GM19395 (cell line): ENCODE results near the gene PFKL.
A peak's percentile ranks its signal among the peaks of the same experiment; 100 is the strongest.
"Not testable (repeated sequence)": the region's sequence is repeated elsewhere in the genome, so short reads cannot be mapped to it uniquely, and the experiment has no call there.

Source experiments
- ATAC-seq: cut with Tn5 transposase; IDR thresholded peaks from one replicate; pipeline ENCODE4 v1.9.1; 2021; ENCODE audit warnings: mild to moderate bottlenecking, moderate library complexity; ENCODE audit not compliant: unreplicated experiment

Gene PFKL

DNA sequence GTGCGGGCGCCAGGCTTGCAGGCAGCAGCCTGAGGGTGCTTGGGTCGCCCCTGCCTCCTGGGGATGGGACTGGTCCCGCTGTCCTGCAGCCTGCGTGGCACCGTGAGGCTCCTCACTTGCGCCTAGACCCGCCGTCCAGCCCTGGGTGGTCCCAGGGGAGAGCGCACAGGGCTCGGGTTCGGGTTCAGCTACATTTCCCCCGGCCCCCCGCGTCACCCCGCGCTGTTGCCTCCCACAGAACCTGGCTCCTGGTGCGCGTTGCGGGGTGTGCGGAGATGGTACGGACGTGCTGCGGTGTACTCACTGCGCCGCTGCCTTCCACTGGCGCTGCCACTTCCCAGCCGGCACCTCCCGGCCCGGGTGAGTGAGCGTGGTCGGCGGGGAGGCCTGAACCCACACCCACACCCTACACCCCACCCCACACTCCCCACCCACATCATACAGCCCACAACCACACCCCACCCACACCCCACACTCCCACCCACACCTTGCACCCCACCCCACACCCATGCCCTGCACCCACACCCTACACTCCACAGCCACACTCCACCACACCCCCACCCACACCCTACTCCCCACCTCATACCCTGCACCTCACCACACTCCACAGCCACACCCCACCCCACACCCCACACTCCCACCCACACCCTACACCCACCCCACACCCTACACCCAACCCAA is 6.2 kb upstream of the PFKL start:
- no peak for ATAC-seq

DNA sequence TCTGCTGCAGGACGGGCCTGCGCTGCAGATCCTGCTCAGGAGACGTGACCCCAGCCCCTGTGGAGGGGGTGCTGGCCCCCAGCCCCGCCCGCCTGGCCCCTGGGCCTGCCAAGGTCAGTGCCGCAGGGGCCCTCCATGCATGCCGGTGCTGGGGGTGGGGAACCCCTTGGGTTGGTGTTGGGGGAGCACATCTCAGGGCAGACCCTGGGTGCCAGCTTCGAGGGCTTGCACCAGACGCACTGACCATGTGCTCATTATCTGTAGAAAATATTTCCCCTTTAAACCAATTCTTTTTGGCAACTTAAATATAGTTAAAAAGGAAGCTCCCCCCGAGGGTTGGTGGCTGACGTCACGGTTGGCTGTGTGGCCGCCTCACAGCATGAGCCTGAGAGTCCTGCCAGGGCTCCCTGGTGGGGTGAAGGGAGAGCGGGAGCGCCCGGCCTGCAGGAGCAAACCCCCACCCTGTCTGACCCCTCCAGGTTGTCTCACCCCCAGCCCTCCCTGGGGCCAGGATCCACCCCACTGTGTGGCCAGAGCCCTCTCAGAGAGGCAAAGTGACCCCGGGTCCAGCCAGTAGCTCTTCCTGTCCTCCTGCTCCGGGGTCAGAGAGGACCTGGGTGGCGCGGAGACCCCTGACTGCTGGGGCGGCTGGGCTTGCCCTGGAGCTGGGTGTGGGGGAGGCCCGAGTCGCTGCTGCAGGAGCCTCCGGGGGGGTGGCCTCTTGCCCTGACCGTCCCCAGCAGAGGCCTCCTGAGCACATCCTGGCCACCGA is 5.3 kb upstream of the PFKL start:
- no peak for ATAC-seq

DNA sequence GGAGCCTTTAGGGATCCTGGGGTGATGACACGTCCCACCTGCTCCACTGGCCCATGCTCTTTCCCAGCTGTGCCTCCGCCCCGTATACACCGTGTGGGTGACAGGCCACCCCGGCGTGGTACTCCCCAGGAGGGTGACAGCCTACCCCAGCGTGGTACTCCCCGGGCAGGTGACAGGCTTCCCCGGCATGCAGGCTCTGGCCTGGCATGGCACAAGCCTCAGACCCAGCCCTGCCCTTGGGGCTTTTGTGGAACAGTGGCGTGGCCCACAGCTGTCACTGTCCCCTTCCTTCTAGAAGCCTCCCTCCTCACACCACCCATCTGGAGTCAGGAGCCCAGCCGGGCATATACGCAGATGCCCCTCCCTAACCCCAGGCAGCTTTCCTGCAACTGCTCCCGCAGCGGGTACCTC is 4.7 kb upstream of the PFKL start:
- ATAC-seq: no peak

DNA sequence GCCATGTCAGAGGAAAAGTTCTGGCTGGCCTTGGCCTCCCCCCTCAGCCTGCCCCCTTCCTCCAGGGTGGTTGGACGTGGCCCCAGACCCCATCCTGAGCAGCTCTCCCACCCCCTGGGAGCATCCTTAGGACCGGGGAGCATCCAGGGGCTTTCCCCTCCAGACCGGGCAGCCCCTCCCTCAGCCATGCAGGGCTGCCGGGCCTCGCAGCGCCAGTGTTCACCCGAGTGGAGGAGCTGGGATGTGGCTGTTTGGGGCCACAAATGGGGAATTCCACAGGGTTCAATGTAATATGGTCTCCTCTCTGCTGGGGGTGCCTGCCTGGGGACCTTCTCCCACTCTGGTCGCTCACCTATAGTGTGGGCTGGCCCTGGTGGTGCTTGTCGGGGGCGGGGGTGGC is 4.2 kb upstream of the PFKL start:
- ATAC-seq: no peak

DNA sequence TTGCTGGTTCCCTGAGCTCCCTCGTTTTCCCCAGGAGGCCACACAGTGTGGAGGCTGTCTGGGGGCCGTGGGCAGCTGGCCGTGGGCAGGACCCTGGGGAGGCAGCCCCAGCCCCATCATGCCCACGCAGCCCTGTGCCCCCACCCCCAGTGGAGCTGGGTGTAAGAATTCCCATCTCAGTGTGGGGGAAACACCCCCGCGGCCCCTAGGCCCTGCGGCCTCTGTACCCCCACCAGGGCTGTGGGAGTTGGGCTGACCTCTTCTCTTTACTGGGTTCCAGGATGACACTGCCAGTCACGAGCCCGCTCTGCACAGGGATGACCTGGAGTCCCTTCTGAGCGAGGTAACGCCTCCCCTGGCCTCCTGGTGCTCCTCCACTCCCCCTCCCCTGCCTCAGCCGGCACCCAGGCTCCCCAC is 3.7 kb upstream of the PFKL start:
- no peak for ATAC-seq

DNA sequence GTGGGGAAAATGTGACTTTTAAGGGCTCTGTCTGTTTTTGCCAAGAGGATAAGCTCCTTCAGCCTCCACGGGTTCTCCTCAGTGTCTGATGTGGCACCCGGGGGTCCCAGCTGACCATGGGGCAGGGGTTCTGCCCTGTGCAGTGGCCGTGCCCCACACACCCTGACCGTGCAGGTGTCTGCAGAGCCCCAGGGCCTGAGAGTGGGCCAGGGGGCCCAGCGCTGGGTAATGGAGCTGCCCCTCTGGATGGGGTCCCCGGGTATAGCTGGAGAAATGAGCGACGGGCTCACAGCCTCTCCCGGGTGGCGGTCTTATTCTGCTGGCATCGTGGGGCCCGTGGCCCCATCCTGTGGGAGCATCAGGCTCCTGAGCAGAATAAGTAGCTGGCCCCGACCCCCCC is 2.9 kb upstream of the PFKL start:
- no peak for ATAC-seq

DNA sequence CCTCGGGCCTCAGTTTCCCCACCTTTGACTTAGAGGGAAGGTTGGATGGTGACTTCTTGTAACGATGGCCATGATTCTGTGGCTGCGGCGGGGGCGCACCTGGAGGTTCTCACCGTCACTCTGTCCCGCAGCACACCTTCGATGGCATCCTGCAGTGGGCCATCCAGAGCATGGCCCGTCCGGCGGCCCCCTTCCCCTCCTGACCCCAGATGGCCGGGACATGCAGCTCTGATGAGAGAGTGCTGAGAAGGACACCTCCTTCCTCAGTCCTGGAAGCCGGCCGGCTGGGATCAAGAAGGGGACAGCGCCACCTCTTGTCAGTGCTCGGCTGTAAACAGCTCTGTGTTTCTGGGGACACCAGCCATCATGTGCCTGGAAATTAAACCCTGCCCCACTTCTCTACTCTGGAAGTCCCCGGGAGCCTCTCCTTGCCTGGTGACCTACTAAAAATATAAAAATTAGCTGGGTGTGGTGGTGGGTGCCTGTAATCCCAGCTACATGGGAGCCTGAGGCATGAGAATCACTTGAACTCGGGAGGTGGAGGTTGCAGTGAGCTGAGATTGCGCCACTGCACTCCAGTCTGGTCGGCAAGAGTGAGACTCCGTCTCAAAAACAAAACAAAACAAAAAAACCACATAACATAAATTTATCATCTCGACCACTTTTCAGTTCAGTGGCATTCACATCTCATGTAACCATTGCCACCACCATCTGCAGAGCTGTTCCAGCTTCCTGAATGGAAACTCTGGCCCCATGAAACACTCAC is 2.1 kb upstream of the PFKL start:
- ATAC-seq: no peak

DNA sequence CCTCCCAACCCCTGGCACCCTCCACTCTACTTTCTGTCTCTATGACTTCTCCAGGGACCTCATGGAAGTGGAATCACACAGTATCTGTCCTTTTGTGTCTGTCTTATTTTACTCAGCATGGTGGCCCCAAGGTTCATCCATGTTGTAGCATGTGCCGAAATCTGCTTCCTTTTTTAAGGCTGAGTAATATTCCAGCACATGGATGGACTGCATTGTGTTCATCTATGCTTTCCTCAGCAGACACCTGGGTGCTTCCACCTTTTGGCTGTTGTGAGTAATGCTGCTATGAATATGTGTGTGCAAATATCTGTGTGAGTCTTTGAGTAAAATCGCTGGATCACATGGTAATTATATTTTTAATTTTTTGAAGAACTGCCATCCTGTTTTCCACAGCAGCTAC is 1.6 kb upstream of the PFKL start:
- no peak for ATAC-seq

DNA sequence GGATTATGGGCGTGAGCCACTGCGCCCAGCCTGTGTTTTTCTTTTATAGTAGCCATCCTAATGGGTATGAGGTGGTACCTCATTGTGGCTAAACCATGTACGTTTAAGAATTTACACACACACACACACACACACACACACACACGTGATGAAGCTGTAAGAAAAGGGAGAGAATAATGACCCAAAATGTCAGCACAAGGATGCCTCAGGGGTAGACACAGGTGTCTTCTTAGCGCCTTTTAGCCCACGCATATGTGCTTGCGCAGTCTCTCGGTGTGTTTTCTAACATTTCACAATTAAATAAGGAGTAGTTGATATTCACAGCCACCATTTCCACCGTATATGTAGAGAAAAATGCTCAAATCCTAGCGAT is 782 bp upstream of the PFKL start:
- no peak for ATAC-seq

DNA sequence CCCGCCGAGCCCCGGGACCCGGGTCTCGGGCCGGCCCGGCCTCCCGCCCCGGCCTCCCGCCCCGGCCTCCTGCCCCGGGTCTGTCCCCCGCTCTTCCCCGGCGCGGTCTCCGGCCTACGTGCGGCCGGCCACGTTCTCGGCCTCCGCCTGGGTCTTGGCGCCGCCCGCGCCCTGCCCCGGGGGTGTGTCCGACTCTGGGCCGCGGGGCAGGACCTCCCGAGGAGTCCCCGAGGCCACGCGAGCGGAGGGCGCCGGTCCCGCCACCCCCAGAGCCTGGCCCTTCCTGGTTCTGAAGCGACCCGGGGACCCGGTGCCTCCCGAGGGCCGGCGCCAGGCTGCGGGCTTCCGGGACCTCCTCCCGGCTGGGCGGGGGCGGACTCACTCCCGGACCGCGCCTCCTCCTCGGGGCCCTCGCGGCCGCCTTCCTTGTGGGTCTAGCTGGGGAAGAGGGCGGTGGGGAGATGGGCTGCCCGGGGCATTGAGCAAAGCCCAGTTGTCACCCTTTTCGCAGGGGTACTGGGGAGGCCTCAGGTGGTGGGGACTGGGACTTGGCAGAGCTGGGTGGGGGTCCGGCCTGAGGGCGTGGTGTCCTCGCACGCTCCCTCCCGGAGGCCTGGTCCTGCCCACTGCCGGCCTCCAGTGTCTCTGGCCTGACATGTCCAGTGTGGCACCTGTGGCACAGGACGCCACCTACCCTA is 558 bp downstream of the PFKL start:
- ATAC-seq: peak; percentile 40

DNA sequence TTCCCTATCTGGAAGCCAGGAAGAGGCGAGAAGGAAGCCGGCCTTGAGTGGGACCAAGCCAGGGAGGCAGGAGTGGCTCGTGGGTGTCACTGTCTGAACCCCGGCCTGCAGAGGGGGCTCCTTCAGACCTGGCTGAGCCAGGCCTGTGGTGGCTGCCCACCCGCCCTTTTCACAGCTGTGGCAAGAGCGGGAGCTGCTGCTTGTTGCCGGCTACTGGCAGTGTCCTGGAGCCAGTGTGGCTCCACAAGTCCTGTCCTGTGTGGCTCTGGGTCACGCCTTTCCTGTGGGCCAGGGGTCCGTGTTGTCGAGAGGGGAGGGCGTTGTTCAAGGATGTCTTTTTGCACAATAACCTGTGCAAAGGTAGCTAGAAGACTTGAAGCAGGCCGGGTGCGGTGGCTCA is 1.3 kb downstream of the PFKL start:
- ATAC-seq: no peak

DNA sequence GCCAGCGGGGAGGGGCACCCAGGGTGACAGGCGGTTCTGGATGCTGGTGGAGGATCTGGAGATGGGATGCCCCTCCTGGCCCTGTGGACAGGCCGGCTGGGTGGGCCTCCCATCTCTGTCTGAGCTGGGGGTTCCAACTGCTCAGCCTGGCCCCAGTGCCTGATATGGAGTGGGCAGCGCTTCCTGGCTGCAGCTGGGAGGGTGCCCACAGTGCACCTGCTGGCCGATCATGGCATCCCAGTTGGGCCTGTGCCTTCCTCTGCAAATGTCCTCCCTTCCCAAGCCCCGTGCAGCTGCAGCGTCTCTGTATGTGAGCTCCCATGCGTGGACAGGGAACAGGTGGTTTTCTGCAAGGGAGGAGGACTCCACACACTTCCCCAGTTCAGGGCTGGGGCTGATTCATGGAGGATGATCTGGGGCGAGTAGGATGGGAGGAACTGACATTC is 2.1 kb downstream of the PFKL start:
- no peak for ATAC-seq

DNA sequence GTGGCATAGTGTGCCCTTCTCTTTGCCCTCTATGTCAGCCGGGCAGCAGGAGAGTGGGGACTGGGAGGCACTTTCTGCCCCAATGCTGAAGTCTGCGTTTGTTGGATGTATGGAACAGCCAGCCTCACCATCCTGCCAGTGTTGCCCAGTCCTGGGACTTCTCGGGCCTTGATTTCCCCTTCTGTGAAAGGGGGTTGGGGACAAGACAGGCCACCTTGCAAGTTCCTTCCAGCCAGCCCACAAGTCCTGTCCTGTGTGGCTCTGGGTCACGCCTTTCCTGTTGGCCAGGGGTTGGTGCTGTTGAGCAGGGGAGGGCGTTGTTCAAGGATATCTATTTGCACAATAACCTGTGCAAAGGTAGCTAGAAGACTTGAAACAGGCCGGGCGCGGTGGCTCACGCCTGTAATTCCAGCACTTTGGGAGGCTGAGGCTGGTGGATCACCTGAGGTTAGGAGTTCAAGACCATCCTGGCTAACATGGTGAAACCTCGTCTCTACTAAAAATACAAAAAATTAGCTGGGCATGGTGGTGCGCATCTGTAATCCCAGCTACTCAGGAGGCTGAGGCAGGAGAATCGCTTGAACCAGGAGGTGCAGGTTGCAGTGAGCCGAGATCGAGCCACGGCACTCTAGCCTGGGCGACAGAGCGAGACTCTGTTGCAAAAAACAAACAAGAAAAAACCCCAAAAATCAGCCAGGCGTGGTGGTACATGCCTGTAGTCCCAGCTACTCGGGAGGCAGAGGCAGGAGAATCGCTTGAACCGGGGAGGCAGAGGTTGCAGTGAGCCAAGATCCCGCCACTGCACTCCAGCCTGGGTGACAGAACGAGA is 2.9 kb downstream of the PFKL start:
- ATAC-seq: not testable (repeated sequence)

DNA sequence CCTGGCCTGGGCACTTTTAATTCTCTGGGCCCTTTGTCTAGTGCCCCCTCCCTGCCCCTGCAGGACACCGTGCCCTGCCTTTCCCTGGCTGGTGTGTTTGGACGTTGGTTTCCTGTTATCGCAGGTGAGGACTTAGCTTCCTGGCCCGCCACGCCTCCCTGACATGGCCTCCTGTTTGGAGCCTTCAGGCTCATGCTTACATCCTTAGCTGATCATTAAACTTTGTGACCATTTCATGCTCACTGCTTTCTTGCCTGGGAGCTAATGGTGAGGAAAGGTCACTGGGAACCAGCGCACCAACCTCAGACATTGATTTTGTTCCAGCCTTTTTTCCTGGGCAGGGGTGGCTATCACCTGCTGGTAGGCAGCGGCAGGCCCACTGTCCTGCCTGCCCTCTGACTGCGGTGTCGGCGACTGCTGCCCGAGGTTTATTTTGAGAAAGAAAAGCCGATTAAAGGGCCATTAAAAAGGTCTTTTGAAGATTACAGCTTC is 3.7 kb downstream of the PFKL start:
- ATAC-seq: no peak

DNA sequence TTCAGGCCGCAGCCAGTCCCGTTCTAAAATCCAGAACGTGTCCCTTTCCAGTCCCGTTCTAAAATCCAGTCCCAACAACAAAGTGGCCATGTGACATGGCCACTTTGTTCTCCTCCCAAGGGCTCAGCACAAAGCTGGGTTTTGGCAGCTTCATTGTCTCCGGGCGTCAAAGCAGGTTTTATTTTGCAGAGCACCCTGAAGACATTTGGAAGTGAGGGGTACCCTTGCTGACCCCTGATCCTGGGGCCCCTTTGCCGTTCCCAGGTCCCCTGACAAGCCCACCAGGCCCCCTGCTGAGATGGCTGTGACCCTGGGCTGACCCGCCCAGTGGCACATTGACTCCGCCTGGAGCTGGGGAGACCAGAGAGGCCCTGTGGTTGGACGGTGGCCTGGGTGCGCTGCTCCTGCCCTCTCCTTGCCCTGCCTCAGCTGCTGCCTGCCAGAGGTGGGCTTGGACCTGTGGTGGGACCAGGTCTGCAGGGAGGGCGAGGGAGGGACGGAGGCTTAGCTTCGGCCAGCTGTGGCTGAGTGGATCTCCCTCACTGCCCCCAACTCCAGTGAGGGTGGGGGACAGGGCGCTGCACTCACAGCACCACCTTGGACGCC is 4.3 kb downstream of the PFKL start:
- ATAC-seq: no peak

DNA sequence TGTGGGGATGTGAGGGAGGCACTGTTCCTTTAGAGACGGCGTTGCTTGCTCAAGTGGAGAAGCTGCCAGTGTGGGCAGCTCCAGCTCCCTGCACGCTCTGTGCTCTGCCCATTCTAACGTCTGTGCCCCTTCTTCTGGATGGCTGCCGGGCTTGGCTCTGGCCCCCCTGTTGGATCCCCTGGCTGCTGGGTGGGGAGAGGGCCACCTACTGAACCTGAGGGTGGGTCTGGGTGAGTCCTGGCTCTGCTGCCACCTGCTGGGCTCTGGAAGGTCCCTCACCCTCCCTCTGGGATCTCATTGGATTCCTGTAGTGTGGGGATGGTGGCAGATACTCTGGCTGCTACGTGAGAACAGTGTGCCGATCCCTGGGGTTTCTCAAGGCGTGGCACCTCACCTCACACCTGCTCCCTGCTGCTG is 5.0 kb downstream of the PFKL start:
- no peak for ATAC-seq

DNA sequence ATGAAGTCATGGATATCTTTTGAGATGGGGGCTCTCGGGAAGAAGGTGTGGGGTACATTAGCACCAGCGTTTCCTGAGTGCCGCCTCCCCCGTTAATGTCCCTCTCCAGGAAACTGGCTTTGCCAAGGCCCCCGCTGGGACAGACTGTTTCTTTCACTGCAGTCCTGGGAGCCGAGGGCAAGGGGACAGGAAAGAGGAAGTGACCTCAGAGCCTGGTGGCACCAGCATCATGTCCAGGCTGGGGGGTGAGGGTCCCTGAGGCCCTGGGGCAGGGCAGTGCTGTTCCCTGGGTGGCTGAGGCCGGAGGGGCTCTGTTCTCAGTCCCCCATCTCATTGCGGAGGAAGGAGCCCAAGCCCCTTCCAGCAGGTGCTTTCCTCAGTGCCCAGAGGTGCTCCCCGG is 5.8 kb downstream of the PFKL start:
- no peak for ATAC-seq

DNA sequence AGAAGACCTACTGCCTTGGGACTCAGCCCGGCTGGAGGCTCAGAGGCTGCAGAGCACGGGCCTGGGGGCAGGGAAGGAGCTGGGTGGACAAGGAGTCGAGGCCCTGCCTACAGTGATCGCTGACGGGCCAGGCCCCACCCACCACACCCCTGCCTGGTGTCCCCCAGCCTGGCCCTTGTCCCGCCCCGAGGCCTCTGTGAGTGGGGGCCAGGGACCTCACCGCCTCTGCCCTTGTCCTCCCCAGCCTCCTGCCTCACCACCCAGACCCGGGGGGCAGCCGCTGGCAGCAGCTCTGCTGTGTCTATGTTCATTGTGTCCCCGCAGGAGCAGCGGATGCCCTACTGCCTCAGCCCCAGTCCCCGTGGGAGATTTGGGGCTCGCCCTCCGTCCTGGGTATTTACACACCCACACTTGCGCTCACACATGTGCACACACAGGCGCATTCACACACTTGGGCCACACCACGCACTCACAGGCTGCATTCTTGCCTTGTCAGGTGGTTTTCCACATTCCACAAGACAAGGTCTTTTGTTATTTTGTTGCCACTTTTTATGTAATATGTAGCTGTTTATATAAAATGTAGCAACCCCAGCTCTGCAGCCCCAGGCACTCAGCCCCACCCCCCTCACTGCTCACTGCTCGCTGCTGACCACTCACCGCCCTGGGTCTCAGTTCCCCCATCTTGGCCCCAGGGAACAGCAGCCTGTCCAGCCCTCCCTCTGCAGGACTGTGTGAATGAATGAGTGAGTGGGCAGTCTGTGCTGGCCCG is 7.3 kb downstream of the PFKL start:
- no peak for ATAC-seq
